ENCODE measurements around the gene KPNA6. TPM values are rescaled to one million over a fixed set of nuclear protein-coding genes. Genes with fewer than 3 reads are reported as not detected.

Gene KPNA6
- total RNA-seq, 2 experiments from 2014 or later, result 70.8 to 74.3 TPM

DNA sequence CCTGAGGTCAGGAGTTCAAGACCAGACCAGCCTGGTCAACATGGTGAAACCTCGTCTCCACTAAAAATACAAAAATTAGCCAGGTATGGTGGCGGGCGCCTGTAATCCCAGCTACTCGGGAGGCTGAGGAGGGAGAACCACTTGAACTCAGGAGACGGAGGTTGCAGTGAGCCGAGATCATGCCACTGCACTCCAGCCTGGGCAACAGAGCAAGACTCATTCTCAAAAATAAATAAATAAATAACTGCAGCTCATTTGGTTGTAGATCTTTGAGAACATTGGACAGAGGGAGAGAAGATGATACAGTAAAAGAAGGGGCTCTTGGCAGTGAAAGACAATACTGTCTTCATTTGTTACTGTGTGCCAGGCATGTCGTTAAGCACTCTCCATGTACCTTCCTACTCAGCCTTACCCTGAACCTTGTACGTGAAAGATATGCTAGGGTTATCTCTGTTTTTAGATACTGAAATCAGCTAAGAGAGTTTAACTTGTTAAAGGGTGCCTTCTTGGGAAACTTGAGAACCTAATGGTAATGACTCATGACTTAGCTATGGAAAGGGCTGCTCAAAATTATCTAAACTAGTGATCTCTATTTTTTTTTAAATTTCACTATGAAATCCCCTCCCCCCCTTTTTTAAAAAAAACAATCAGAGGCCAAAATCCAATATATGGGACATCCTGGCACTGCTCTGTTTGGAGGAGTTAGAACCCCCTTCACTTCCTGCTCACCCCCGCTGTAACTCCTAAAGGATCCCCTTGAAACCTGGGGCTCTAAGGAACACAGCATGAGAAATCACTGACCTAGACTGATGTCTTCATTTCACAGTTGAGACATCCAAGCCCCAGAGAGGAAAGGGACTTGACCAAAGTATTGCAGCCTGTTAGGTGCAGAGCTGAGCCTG, 6.8 kb upstream of the KPNA6 start:
- POLR2A ChIA-PET, result interaction anchor here (0.6 kb wide), 2 partner anchors 12 to 14 kb away, joined by 3 read pairs; no protein-coding TSS in a partner anchor
- no peak overlapping the region for H3K27ac Mint-ChIP-seq
- CTCF ChIA-PET, result interaction anchor here (1.5 kb wide), 1 partner anchor 13 kb away, joined by 3 read pairs; no protein-coding TSS in a partner anchor
- TF ChIP-seq, protein P1, sequence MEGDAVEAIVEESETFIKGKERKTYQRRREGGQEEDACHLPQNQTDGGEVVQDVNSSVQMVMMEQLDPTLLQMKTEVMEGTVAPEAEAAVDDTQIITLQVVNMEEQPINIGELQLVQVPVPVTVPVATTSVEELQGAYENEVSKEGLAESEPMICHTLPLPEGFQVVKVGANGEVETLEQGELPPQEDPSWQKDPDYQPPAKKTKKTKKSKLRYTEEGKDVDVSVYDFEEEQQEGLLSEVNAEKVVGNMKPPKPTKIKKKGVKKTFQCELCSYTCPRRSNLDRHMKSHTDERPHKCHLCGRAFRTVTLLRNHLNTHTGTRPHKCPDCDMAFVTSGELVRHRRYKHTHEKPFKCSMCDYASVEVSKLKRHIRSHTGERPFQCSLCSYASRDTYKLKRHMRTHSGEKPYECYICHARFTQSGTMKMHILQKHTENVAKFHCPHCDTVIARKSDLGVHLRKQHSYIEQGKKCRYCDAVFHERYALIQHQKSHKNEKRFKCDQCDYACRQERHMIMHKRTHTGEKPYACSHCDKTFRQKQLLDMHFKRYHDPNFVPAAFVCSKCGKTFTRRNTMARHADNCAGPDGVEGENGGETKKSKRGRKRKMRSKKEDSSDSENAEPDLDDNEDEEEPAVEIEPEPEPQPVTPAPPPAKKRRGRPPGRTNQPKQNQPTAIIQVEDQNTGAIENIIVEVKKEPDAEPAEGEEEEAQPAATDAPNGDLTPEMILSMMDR (IDR thresholded peaks at IDR 0.05), result no peak
- no peaks in the 10 kb centered on the region for H3K27me3 Mint-ChIP-seq
- H3K9me3 Mint-ChIP-seq, result no peaks in the 10 kb centered on the region
- H3K4me3 Mint-ChIP-seq, result no peak overlapping the region
- no peak for ATAC-seq
- intact Hi-C loops (cut with micrococcal nuclease), result no loop called here
- DNase-seq, result no peak
- no peaks in the 10 kb centered on the region for H3K4me1 Mint-ChIP-seq (ENCODE audit: low read depth)
- peaks cover 12% of the 10 kb centered on the region for H3K36me3 Mint-ChIP-seq (ENCODE audit: low read depth)

DNA sequence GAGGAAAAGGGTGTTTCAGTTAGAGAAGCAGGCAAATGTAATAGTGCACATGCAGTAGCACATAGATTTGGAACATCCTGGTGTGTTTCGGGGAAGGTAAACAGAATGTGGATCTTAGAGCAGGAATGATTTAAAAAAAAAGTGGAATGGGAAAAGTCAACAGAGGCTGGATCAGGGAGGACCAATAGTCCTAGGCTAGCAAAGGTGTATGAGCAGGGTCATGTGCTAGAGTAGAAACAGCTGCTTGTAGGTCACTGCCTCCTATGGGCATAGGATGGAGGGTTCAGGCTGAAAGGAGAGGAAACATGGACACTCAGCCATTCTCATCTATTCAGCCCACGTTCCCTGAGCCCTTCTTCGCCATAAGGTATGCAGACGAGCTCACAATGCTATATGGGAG, 3.7 kb upstream of the KPNA6 start:
- POLR2A ChIA-PET, result no interaction called here
- CTCF ChIA-PET, result no interaction called here
- ATAC-seq (no peak), DNase-seq (no peak)
- intact Hi-C loops (cut with micrococcal nuclease), result no loop called here
- Mint-ChIP-seq H3K4me3 (no peak overlapping the region), H3K36me3 (ENCODE audit: low read depth) (peaks cover 2% of the 10 kb centered on the region), H3K4me1 (ENCODE audit: low read depth) (peaks cover 3% of the 10 kb centered on the region), H3K9me3 (no peaks in the 10 kb centered on the region), H3K27me3 (no peaks in the 10 kb centered on the region), H3K27ac (no peak overlapping the region)
- TF ChIP-seq, protein P1 (IDR thresholded peaks at IDR 0.05), result no peak

DNA sequence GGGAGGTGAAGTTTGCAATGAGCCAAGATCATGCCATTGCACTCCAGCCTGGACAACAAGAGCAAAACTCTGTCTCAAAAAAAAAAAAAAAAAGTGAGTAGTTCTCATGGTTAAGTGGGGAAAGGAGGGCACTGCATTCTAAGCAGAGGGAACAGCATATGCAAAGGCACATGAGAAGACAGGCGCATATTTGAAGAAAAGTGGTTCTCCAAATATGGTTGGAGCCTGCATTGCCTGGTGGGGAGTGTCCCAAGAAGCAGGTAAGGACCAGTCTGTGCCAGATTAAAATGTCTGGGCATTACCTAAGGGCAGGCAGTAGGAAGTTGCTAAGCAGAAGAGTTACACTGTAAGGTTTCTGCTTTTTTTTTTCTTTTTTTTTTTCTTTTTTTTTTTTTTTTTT, 2.5 kb upstream of the KPNA6 start:
- no peak for ATAC-seq
- POLR2A ChIA-PET, result no interaction called here

DNA sequence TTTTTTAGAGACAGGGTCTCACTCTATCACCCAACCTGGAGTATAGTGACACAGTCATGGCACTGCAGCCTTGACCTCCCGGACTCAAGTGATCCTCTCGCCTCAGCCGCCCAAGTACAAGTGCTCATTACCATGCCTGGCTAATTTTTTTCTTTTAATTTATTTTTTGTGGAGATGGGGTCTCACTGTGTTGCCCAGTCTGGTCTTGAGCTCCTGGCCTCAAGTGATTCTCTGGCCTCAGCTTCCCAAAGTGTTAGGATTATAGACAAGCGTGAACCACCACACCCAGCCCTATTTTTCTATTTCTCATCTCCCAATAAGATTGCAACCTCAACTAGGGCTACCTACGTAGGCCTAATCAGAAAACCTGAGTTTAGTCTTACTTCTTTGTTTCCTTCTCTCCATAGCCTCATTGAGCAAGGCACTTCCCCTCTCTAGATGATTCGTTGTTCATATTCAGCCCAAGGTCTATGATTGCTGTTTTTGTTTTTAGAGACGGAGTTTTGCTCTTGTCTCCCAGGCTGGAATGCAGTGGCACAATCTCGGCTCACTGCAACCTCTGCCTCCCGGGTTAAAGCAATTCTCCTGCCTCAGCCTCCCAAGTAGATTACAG, 1.1 kb upstream of the KPNA6 start:
- Mint-ChIP-seq H3K27ac (peak overlapping the region; percentile 58), H3K9me3 (no peaks in the 10 kb centered on the region), H3K27me3 (no peaks in the 10 kb centered on the region), H3K36me3 (ENCODE audit: low read depth) (peaks cover 9% of the 10 kb centered on the region), H3K4me1 (ENCODE audit: low read depth) (peaks cover 26% of the 10 kb centered on the region), H3K4me3 (peak overlapping the region; percentile 92)
- POLR2A ChIA-PET, result interaction anchor here (0.9 to 1.9 kb wide), 2 partner anchors 11 to 107 kb away, joined by 3 to 6 read pairs; no protein-coding TSS in a partner anchor
- intact Hi-C loops (cut with micrococcal nuclease), result no loop called here
- TF ChIP-seq, protein P1 (IDR thresholded peaks at IDR 0.05), result no peak
- CTCF ChIA-PET, result interaction anchor here (3.0 kb wide), 1 partner anchor 73 kb away, joined by 9 read pairs; the partner anchor contains the start of gene TXLNA
- ATAC-seq, result no peak
- DNase-seq, result no peak

More for the DNA sequence above, 2.5 kb upstream of the KPNA6 start:
- no peak overlapping the region for H3K4me3 Mint-ChIP-seq
- no peaks in the 10 kb centered on the region for H3K9me3 Mint-ChIP-seq
- H3K27ac Mint-ChIP-seq, result no peak overlapping the region
- peaks cover 11% of the 10 kb centered on the region for H3K4me1 Mint-ChIP-seq (ENCODE audit: low read depth)
- H3K27me3 Mint-ChIP-seq, result no peaks in the 10 kb centered on the region
- peaks cover 6% of the 10 kb centered on the region for H3K36me3 Mint-ChIP-seq (ENCODE audit: low read depth)
- DNase-seq, result no peak
- CTCF ChIA-PET, result no interaction called here
- TF ChIP-seq, protein P1 (IDR thresholded peaks at IDR 0.05), result no peak
- intact Hi-C loops (cut with micrococcal nuclease), result no loop called here
